HT1080 (cell line): Measurements from ENCODE around the gene INPP4B. TPM values are rescaled to one million over a fixed set of nuclear protein-coding genes. Genes with fewer than 3 reads are reported as not detected.

Experiments
- DNase-seq: peaks from one replicate; pipeline ENCODE4 v3.0.0-alpha.2; 2015; ENCODE audit warnings: low read depth
- total RNA-seq: library from RNA; depleted of rRNA; stranded (reverse); fragments of >200 nt; shearing (Covaris generic); gene quantifications from 2 replicates; pipeline ENCODE4 v1.2.3, GENCODE V29; 2014

The INPP4B gene
- total RNA-seq, 1 experiment from 2014 or later, result 9.3 TPM

GRCh38 chr4:142475663-142476062 lies 370.4 kb downstream of the INPP4B start:
- no peak for DNase-seq

- peak; percentile 57 for DNase-seq
Measured at GRCh38 chr4:142474398-142475087, 371.6 kb downstream of the INPP4B start.

- no peak for DNase-seq
Measured at GRCh38 chr4:142473960-142474338, 372.2 kb downstream of the INPP4B start.

GRCh38 chr4:142473218-142473959 lies 372.7 kb downstream of the INPP4B start:
- DNase-seq, result peak; percentile 5

GRCh38 chr4:142467088-142467487 lies 379.0 kb downstream of the INPP4B start:
- no peak for DNase-seq

GRCh38 chr4:142465526-142465925 lies 380.6 kb downstream of the INPP4B start:
- DNase-seq, result no peak

GRCh38 chr4:142463206-142463605 lies 382.9 kb downstream of the INPP4B start:
- DNase-seq, result no peak

- peak; percentile 36 for DNase-seq
Measured at GRCh38 chr4:142452161-142452855, 393.8 kb downstream of the INPP4B start.

GRCh38 chr4:142449771-142450373 lies 396.2 kb downstream of the INPP4B start:
- DNase-seq, result no peak

- no peak for DNase-seq
Measured at GRCh38 chr4:142447009-142447408, 399.1 kb downstream of the INPP4B start.

- DNase-seq, result no peak
Measured at GRCh38 chr4:142443469-142443868, 402.6 kb downstream of the INPP4B start.

- peak; percentile 42 for DNase-seq
Measured at GRCh38 chr4:142440093-142440492, 406.0 kb downstream of the INPP4B start.

- no peak for DNase-seq
Measured at GRCh38 chr4:142435599-142436235, 410.4 kb downstream of the INPP4B start.

- no peak for DNase-seq
Measured at GRCh38 chr4:142434519-142435224, 411.4 kb downstream of the INPP4B start.

GRCh38 chr4:142428715-142429114 lies 417.4 kb downstream of the INPP4B start:
- no peak for DNase-seq

- DNase-seq, result no peak
Measured at GRCh38 chr4:142427456-142427855, 418.6 kb downstream of the INPP4B start.

- no peak for DNase-seq
Measured at GRCh38 chr4:142423861-142424260, 422.2 kb downstream of the INPP4B start.

GRCh38 chr4:142420311-142421095 lies 425.6 kb downstream of the INPP4B start:
- DNase-seq, result no peak

- DNase-seq, result no peak
Measured at GRCh38 chr4:142419712-142420111, 426.4 kb downstream of the INPP4B start.

- DNase-seq, result no peak
Measured at GRCh38 chr4:142418697-142419096, 427.4 kb downstream of the INPP4B start.
